Measurements from ENCODE around the gene PDE1A.
"Not testable (repeated sequence)": the region's sequence is repeated elsewhere in the genome, so short reads cannot be mapped to it uniquely, and the experiment has no call there.

The PDE1A gene

DNA sequence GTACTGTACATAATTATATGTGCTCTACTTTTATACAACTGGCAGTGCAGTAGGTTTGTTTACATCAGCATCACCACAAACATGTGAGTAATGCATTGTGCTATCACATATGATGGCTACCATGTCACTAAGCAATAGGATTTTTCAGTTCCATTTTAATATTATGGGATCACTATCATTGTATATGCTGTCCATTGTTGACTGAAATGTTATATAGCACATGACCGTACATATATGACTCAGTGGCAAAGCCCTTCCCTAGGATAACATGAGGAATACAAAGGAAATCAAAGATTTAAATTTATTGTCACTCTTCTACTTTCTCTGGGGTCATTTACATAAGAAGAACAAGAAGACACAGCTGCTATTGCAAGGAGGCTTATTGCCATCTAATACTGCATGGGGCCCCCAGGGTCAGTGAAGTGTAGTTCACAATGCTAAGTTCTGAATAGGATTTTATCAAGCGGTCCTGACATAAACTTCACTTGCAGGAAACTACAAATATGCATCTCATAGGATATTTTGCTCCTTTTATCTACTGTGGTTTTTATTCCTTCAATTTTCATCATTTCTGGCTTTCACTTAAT, 21.8 kb downstream of the PDE1A start:
- no peak for DNase-seq

DNA sequence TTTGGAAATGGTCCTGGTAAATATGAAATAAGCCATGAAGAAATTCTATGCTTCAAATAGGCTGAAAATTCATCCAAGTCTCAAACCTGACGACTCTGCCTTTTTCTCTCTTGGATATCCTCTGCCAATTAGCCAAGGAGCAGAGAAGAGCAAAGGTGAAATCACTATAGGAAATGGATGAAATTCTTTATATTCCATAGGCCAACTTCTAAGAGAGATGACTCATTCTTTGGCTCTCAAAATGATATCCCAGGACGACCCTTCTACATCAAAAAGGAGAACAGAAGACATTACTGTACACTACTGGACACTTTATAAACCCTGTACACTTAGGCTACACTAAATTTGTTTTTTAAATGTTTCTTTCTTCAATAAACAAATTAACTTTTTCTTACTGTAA, 22.7 kb downstream of the PDE1A start:
- DNase-seq = peak in 1 of 2 experiments; percentile 16

DNA sequence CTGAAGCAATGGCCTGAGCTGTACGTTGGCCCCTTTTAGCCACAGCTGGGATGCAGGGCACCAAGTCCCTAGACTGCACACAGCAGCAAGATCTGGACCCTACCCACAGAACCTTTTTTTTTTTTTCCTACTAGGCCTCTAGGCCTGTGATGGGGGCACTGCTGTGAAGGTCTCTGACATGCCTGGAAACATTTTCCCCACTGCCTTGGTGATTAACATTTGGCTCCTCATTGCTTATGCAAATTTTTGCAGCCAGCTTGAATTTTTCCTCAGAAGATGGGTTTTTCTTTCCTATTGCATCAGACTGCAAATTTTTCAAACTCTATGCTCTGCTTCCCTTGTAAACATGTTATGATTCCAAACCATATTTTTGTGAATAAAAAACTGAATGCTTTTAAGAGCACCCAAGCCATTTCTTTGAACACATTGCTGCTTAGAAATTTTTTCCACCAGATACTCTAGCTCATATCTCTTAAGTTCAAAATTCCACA, 33.5 kb downstream of the PDE1A start:
- DNase-seq = no peak

DNA sequence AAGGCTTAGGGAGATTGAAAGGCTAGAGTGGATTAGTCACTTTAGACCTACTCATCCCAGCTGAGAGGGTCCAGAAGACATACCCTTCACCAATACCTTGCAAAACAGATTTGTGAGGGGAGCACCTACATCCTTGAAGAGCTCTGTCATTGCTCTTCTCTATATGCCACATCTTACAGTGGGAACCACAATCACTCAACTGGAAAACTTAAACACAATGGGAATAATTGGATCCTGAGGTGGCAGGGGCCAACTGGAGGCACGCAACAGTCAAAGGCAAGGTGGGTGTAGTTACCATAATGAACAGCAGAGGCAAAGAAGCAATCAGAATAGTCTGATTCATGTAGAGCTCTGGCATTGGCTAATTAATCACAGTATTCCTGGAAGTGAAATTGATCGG, 35.4 kb downstream of the PDE1A start:
- DNase-seq = no peak

DNA sequence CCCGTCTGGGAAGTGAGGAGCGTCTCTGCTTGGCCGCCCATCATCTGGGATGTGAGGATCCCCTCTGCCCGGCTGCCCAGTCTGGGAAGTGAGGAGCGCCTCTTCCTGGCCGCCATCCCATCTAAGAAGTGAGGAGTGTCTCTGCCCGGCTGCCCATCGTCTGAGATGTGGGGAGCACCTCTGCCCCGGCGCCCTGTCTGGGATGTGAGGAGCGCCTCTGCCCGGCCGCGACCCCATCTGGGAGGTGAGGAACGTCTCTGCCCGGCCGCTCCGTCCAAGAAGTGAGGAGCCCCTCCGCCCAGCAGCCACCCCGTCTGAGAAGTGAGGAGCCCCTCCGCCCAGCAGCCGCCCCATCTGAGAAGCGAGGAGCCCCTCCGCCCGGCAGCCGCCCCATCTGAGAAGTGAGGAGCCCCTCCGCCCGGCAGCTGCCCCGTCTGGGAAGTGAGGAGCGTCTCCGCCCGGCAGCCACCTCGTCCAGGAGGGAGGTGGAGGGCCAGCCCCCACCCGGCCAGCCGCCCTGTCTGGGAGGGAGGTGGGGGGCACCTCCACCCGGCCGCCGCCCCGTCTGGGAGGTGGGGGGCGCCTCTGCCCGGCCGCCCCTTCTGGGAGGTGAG, 40.5 kb downstream of the PDE1A start:
- DNase-seq = not testable (repeated sequence)

DNA sequence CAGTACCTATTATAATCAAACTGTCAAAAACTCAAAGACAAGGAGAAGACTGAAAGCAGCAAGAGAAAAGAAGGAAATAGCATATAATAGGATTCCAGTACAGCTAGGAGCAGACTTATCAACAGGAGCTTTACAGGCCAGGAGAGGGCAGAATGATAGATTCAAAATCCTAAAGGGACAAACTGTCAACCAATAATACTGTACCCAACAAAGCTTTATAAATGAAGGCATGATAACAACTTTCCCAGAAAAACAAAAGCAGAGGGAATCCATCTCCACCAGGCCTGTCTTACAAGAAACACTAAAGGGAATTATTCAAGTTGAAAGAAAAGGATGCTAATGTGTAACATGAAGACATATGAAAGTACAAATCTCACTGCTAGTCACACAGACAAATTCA, 42.0 kb downstream of the PDE1A start:
- DNase-seq = no peak

DNA sequence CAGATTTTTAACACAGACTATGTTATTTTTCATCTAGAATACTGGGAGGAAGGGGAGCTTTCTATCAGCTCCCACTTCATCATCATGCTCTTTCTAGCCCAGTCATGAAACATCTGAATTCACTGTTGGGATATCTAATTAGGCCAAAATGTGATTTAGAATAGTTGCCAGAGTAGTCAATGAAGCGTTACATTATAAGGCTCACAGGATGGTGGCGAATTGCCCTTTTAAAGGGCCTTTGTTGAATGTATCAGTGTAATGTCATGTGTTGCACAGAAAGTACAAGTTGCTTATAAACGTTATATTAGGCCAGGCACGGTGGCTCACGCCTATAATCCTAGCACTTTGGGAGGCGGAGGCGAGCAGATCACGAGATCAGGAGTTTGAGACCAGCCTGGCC, 45.6 kb downstream of the PDE1A start:
- peak; percentile 72 to 86 for DNase-seq

DNA sequence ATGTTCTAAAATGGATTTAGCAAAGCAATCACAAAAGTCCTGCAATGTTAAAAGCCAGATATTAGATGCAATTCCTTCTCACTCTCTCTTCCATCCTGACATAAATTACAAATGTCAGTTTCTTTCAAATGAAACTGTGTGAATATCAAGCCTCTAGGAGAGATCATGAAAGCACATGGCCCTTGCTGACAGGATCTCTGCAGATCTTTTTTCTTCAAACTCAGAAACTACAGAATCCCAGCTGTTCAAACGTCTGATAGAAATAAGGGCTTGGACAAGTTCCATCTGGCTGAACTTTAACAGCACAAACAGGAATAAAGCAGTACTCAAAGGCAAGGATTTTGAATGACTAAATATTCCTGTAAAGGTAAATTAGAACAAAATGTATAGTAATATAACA, 47.6 kb downstream of the PDE1A start:
- DNase-seq = peak; percentile 78 to 91

DNA sequence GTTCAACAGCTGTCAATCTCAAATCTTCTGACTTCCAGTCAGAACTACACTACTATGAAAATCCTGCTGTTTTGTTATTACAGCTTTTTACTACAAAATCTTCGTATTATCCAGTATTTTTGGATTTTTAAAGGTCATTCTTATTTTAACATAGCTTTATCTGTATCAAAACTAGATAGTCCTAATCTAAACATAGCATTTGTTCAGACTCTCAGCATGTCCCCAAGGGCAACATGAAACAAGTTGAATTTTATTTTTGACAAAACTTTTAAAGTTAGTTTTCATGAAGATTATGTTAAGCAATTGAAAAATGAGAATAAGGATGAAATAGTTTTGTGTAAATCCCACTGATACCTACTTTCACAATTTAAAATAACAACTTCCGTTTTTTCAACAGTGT, 48.1 kb downstream of the PDE1A start:
- DNase-seq = no peak

DNA sequence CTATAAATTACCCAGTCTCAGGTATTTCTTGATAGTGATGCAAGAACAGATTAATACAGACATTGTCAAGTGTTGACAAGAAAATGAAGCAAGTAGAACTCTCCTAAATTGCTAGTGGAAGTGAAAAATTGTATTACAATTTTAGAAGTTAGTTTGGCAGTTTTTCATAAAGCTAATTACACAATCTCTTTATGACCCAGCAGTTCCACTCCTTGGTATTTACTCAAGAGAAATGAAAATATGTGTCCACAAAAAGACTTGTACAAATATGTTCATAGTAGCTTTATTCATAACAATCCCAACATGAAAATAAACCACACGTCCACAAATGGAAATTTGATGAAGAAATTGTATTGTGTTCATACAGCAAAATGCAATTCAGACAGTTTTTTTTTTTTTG, 49.4 kb downstream of the PDE1A start:
- no peak for DNase-seq

DNA sequence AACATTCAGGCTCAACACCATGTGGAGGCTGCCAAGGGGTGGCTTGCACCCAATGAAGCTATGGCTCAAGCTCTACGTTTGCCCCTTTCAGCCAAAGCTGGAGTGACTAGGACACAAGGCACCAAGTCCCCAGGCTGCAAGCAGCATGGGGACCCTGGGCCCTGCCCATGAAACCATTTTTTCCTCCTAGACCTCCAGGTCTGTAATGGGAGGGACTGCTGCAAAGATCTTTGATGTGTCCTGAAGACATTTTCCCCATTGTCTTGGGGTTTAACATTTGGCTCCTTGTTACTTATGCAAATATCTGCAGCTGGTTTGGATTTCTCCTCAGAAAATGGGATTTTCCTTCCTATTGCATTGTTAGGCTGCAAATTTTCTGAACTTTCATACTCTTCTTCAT, 51.0 kb downstream of the PDE1A start:
- DNase-seq = no peak

DNA sequence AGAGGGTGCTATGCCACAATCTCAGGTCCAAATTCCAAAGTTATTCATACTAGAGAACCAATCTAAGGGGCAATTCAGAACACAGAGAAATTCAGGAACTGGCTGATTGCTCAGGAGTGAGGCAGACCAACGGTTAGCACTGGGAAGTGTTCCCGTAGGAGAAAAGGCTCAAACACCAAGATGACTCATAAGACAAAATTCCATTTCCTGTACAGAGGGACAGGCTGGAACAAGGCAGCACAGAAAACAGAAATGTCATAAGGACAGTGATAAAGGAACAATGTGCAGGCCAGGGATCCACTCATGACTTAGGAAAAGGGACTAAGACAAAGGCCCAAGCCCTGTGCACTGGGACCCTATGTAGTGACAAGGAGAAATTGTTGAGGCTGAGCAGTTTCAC, 54.2 kb downstream of the PDE1A start:
- DNase-seq = peak in 1 of 2 experiments; percentile 34

DNA sequence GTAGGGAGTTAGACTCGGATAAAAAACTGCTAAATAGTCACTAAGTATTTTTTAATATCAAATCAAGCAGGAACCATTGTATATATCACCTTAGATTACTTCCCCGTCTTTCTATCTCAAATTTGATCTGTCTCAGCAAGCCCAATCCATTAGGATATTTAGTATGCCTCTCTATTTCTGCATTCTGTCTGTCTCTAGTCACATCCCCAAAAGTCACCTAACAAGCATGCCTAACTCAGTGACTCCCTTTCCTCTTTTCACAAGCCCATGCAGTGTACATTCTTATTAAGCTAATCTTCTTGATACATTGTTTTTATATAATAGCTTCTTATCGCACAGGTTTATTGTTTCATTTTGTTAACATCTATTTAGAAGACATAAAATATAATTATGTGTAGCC, 57.8 kb downstream of the PDE1A start:
- no peak for DNase-seq

DNA sequence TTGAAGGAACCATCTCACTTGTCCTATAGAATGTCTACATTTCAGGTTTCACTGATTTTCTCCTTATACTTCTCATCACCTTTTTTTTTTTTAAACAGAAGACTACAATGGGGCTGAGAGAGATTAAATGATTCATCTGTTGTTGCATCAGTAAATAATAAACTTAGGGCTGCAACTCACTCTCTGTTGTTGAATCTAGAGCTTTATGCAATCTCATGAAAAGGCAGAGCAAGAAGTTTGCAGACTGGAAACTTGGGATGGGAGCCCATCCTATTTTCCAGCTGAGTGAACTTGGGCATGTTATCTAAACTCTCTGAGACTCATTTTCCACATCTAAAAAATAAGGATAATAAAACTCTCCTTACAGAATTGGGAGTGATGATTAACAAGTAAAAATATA, 58.4 kb downstream of the PDE1A start:
- DNase-seq = peak; percentile 12 to 53

DNA sequence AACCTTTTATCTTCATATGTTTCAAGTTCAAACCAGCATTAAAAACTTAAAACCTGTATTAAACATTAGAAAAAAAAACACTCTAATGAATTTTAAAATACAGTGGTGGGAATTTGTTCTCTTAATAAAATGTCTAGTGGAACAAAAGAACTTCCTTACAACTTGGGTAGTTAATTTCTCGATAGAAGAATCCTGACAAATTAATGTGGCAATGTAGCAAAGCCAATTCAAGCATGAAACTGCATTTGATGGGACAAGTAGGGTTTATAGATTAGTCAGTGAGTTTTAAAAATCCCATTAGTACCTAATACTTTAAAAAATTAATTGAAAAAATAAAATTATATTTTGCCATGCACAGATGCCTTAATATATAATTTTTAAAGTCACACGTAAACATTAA, 59.4 kb downstream of the PDE1A start:
- DNase-seq = no peak

DNA sequence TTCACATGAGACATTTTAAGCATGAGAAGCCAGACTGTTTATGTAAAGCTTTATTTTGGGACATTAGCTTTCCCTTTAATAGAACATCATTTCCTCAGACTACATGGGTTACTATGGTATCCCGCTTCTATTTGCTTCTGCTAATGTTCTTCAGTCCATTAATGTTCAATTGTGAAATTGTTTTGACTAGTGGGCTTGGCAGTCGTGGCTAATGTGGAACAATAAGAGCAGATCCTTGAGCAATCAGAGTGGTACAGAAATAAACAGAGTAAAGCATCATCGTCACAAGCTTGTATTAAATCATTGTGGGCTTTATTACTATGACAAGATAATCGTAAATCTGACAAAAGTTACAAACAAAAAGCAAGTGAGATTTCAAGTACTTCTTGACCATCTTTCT, 60.2 kb downstream of the PDE1A start:
- DNase-seq = peak; percentile 39 to 55

DNA sequence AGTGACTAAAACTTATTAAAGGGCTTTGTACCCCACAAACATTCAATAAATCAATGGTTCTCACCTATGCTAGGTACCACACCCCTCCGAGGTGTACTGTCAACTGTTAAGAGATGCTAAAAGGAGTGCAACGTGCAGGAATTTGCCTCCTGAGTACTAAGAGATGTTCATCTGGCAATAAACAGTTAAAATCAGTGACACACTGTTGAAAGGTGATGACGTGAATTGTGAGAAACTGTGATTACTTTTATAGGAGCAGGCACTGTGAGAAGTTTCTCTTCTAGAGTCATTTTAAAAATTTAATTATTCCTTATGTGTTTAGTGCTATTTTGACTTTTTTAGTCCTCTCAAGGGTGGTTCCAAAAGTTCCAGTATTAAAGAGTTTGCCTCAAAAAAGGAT, 61.0 kb downstream of the PDE1A start:
- no peak for DNase-seq

DNA sequence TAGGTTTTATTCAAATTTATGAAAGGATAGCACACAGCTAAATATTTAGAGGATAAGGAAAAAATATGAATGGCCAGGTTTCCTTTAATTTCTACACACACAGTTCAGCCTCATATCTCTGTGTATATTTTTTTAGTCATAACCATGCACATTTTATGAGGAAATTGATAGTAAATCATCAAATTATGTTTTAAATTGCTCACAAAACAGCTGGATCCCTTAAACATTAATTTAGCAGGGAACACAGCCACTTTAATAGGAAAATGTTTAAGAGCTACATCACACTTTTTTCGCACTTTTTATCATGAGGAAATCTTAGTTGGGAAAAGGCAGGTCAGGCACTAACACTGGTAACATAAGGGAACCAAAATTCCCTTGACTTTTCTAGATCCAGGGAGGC, 65.4 kb downstream of the PDE1A start:
- no peak for DNase-seq

DNA sequence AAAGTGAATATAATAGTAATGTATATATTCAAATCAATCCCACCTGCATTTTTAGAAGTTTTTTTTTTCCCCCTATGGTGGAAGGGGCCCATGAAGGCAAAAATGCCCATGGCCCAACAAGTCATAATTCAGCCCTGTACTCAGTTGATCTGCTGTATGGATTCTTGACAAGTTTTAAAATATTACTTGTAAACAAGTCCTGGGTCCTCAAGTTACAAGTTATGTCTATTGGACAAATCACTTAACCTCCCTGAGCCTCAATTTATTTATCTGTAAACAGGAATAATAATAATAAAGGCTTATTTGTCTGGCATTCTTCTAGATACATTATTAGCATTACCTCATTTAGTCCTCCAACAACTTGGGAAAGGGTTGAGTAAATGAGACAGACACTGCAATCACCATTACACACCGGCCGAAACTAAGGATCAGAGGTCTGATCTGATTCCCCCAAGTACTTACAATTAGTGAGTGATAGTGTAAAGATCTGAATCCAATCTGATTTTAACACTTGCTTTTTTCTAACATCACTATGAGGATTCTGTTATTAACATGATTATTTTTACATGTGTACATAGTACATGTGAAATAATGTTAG, 66.1 kb downstream of the PDE1A start:
- DNase-seq = no peak

DNA sequence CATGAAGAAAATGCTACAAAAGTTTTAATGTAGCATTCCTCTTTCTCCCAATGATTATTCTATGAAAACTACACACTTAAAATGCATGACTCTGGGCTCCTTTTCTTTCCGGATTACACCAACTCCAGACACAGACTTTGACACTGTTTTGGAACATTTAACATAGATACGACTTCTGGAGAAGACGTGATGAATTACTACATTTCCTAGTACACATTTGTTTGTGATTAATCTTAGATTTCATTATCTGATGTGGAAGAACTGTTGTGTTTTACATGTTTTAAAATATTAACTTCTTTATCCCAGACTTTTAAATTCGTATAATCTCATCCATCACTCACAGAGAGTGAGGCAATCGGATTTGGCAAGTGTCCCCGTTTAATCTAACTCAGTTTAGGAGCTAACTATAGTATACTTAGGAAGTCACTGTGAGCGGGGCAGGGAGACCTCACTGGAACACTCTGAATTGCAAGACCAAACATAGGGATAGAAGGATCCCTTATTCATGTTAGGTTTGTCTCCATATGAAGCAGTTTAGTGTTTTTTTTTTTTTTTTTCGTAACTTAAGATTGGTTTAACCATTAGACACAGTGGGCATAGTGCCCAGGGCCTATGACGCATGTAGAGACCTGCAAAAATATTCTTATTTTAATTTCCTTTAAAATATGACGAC, 66.7 kb downstream of the PDE1A start:
- peak in 1 of 2 experiments; percentile 64 for DNase-seq

DNA sequence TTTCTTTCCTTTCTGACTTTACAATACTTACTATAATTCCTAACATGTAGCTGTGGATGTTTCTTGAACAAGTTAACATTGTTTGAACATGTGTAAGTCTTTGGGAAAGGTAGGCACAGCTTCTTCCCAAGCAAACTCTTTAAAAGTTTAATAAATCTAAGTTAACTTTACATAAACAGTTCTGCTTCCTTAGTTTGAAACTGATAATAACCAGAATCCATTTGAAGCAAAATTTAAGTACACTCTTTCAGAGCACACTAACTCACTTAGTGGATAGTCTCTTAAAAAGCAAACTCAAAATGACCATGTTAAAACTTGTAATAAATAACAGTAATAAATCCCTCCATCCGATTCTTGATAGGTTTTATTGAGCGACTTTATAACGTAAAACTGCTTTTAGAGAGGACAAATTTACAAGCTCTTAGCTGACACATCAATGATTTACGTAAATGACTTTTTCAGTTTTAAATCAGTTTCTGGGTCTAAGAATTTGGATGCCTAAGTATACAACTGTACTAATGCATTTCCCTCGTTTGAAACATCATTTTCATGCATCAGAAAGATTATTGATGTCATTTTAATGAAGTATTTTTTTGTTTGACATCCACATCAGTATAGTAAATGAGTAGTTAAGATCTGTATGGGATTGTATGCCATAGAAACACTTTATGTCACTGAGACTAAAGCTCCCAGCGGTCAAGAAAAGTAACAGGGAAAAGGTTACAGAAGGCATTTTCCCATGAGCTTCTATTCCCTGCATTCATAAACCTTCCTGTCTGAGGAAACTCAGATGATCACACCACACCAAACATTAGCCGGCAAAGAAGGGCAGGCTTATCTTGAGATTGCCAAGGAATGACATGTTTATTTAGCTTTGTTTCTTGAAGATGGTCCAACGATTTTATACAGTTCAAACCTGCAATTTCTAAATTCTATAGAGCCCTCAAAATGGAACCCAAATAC, 67.5 kb downstream of the PDE1A start:
- DNase-seq = no peak

DNA sequence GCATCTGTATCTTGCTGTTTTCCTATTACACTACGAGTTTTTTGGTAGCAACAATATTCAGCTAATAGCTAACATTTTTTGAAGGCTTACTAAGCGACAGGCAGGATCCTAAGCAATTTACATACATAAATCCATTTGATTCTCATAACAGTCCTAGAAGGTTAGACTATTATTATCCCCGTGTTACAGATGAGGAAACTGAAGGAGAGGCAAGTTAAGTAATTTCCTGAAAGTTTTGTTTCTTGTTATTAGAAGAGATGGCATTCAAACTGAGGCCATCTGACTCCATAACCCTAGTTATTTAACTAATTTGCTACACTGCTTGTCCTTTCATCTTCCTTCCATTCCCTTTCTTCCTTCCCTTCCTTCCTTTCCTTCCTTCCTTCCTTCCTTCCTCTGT, 68.2 kb downstream of the PDE1A start:
- DNase-seq = no peak

DNA sequence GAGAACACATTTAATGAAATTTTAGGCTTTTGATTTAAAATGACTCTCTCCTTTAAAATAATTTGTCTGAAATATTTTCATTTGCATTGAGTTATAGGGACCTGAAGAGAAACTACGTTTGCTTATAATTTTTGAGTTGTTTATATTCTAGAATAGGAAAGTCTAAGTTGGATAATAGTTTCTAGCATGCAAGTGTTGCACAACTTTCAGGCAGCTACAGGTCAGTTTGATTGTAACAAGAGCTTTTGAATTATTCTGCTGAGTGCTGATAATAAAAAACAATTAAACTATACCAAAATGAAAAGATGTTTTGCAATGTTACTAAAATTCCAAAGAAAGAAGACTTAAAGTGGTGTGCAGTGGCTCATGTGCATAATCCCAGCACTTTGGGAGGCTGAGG, 71.0 kb downstream of the PDE1A start:
- DNase-seq = no peak
